HCT116 (cell line): Measurements from ENCODE around the gene BCL7A.

Experiments used
- CEBPB ChIP-seq: IDR thresholded peaks from 2 replicates; pipeline ENCODE4 v1.6.1; 2012; ENCODE audit warnings: low read depth
- CTCF ChIP-seq, 3 experiments: fragments of 200-600 bp in 1 of 3; sonication (generic) in 1 of 3; IDR thresholded peaks in 2 of 3; conservative IDR thresholded peaks in 1 of 3; 2 replicates each; pipeline ENCODE4 v1.5.1; 2012 to 2017; ENCODE audit warnings: low read depth in 2 of 3, low read length in 2 of 3, antibody characterized with exemption in 1 of 3, borderline replicate concordance in 1 of 3, control low read depth in 1 of 3, mild to moderate bottlenecking in 1 of 3, mixed read lengths in 1 of 3, mixed run types in 1 of 3, moderate library complexity in 1 of 3; ENCODE audit not compliant: insufficient read depth in 1 of 3
- EZH2 ChIP-seq: fragments of 200-600 bp; sonication (generic); IDR thresholded peaks from 2 replicates; pipeline ENCODE4 v1.6.1; 2017; ENCODE audit warnings: antibody characterized with exemption, mixed run types
- POLR2AphosphoS5 ChIP-seq: IDR thresholded peaks from 2 replicates; pipeline ENCODE4 v1.6.1; 2011; ENCODE audit warnings: mild to moderate bottlenecking, low read depth, low read length, moderate library complexity
- ZNF274 ChIP-seq: fragments of 200-500 bp; sonication (Bioruptor generic); IDR thresholded peaks from 2 replicates; pipeline ENCODE4 v1.6.1; 2014; ENCODE audit warnings: mild to moderate bottlenecking, low read depth, low read length, inconsistent platforms
- TF ChIP-seq, protein P1 (sequence below): IDR thresholded peaks from 2 replicates; pipeline ENCODE4 v1.6.1; 2012; ENCODE audit warnings: low read depth
- TF ChIP-seq, protein P2 (sequence below): IDR thresholded peaks from 2 replicates; pipeline ENCODE4 v1.6.1; 2011; ENCODE audit warnings: mild to moderate bottlenecking, low read length, moderate library complexity; ENCODE audit not compliant: insufficient replicate concordance; ENCODE audit errors: extremely low read depth

DNA sequence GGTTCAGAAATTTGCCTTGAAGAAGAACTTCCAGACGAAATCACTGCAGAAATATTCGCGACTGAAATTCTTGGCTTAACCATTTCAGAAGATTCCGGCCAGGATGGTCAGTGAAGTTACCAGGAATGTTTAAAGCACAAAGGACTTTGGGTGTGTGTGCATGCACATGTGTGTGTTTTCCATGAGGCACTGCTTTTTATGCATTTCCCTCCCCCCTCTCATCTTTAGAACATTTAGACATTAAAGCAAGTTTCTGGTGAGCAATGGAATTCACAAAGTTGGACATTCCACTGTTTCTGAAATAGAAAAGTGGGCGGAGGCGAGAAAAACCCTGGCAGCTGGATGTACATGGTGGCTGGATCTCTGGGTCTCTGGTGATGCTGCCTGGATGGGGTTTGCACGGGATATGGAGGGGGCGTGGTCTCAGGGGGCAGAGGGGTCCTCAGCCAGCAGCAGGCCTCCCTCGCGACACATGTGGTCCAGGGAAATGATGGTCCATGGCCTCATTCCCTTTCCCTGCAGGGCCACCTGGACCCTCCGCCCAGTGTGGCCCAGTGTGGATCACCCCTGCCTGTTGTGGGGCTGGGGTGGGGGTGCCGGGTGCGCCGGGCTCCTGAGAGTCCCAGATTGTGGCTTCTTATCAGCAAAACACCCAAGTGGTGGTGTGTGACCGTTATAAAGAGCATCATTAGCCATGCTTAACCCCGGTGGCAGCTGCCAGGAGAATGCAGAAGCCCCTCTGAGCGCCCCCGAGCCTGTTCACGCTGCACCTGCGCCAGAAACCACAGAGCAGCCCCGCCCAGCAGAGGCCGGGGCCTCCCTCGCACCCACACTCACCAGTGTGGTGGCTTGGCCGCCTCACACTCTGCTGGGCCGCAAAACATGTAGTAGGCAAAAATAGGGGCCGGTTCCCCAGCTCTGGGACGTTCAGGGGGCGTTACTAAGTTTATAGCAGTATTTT is 17.8 kb upstream of the BCL7A start:
- no peak for TF ChIP-seq CTCF (IDR thresholded peaks at IDR 0.05 in 2 of 3, conservative IDR thresholded peaks at IDR 0.05 in 1 of 3; ENCODE audit: borderline replicate concordance in 1 of 3, insufficient read depth in 1 of 3, low read depth in 2 of 3, low read length in 2 of 3)
- TF ChIP-seq CEBPB = no peak
- TF ChIP-seq, protein P1, sequence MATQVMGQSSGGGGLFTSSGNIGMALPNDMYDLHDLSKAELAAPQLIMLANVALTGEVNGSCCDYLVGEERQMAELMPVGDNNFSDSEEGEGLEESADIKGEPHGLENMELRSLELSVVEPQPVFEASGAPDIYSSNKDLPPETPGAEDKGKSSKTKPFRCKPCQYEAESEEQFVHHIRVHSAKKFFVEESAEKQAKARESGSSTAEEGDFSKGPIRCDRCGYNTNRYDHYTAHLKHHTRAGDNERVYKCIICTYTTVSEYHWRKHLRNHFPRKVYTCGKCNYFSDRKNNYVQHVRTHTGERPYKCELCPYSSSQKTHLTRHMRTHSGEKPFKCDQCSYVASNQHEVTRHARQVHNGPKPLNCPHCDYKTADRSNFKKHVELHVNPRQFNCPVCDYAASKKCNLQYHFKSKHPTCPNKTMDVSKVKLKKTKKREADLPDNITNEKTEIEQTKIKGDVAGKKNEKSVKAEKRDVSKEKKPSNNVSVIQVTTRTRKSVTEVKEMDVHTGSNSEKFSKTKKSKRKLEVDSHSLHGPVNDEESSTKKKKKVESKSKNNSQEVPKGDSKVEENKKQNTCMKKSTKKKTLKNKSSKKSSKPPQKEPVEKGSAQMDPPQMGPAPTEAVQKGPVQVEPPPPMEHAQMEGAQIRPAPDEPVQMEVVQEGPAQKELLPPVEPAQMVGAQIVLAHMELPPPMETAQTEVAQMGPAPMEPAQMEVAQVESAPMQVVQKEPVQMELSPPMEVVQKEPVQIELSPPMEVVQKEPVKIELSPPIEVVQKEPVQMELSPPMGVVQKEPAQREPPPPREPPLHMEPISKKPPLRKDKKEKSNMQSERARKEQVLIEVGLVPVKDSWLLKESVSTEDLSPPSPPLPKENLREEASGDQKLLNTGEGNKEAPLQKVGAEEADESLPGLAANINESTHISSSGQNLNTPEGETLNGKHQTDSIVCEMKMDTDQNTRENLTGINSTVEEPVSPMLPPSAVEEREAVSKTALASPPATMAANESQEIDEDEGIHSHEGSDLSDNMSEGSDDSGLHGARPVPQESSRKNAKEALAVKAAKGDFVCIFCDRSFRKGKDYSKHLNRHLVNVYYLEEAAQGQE = no peak
- TF ChIP-seq, protein P2, sequence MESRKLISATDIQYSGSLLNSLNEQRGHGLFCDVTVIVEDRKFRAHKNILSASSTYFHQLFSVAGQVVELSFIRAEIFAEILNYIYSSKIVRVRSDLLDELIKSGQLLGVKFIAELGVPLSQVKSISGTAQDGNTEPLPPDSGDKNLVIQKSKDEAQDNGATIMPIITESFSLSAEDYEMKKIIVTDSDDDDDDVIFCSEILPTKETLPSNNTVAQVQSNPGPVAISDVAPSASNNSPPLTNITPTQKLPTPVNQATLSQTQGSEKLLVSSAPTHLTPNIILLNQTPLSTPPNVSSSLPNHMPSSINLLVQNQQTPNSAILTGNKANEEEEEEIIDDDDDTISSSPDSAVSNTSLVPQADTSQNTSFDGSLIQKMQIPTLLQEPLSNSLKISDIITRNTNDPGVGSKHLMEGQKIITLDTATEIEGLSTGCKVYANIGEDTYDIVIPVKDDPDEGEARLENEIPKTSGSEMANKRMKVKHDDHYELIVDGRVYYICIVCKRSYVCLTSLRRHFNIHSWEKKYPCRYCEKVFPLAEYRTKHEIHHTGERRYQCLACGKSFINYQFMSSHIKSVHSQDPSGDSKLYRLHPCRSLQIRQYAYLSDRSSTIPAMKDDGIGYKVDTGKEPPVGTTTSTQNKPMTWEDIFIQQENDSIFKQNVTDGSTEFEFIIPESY = no peak
- no peak for TF ChIP-seq POLR2AphosphoS5
- no peak for TF ChIP-seq EZH2
- no peak for TF ChIP-seq ZNF274
